Urinary bladder (tissue), 4 donors: ENCODE measurements around the gene ABRAXAS1. TPM values are rescaled to one million over a fixed set of nuclear protein-coding genes. Genes with fewer than 3 reads are reported as not detected.

Experiments used
- DNase-seq: peaks from one replicate; pipeline ENCODE4 v3.0.0-alpha.2; 2015; ENCODE audit errors: extremely low spot score
- H3K27ac ChIP-seq: one replicate; pipeline ENCODE4 v1.5.1; 2013; ENCODE audit warnings: low read depth, mild to moderate bottlenecking, moderate library complexity
- H3K36me3 ChIP-seq: one replicate; pipeline ENCODE4 v1.6.1; 2013; ENCODE audit warnings: mild to moderate bottlenecking, moderate library complexity; ENCODE audit not compliant: insufficient read depth
- H3K4me1 ChIP-seq: one replicate; pipeline ENCODE4 v1.6.1; 2013; ENCODE audit warnings: mild to moderate bottlenecking, moderate library complexity; ENCODE audit not compliant: insufficient read depth
- H3K4me3 ChIP-seq: one replicate; pipeline ENCODE4 v1.5.1; 2013; ENCODE audit warnings: low read depth, low read length
- WGBS: extraction: QIAGEN DNeasy Blood & Tissue Kit; methylation state at CpG from one replicate; pipeline ENCODE4 v1.1.7; 2013; 5-methylcytosine and 5-hydroxymethylcytosine counted together
- polyA plus RNA-seq: library from polyadenylated mRNA; stranded (reverse); fragments of 200-250 nt; gene quantifications from one replicate; pipeline ENCODE4 v1.2.3, GENCODE V29; 2013
- total RNA-seq: library from RNA; depleted of rRNA; stranded (reverse); fragments of >200 nt; gene quantifications from one replicate; pipeline ENCODE4 v1.2.3, GENCODE V29; 2014
- donor health status: healthy with polysubstance abuse.
- donor health status: healthy.

The ABRAXAS1 gene
- total and polyA plus RNA-seq, 2 donors, result 13.7 to 34.0 TPM

DNA sequence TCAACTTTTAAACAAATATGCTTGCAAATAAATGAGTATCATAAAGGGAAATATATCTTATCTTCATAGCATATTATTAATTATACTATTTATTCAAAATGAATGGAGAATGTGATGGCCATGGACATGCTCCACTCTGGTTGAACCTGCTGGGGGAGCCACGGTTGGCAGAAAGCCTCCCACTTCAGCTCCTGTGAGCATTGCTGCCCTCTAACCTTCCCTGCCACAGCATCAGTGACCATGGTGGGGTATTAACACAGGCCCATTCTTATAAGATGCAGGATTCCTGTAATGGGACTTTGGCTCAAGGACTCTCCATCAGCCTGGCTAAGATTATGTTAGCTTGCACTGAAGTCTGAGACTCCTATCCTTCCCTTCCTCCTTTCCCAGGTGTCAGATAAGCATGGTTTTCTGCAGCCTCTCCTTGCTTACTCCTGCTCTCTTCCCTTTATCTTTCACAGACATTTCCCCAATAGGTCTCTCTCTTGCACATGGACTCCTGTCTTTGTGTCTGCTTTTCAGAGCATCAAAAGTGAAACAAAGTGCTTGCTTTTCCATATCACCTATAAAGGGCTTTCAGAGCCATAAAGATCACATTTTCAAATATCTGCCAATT is 4.9 kb upstream of the ABRAXAS1 start:
- H3K4me3 ChIP-seq, result no peak overlapping the region
- WGBS, result 42% methylated on average over 1 of the region's 1 CpG
- no peak for DNase-seq
- H3K27ac ChIP-seq, result no peak overlapping the region
- no peaks in the 10 kb centered on the region for H3K36me3 ChIP-seq
- H3K4me1 ChIP-seq, result no peaks in the 10 kb centered on the region

DNA sequence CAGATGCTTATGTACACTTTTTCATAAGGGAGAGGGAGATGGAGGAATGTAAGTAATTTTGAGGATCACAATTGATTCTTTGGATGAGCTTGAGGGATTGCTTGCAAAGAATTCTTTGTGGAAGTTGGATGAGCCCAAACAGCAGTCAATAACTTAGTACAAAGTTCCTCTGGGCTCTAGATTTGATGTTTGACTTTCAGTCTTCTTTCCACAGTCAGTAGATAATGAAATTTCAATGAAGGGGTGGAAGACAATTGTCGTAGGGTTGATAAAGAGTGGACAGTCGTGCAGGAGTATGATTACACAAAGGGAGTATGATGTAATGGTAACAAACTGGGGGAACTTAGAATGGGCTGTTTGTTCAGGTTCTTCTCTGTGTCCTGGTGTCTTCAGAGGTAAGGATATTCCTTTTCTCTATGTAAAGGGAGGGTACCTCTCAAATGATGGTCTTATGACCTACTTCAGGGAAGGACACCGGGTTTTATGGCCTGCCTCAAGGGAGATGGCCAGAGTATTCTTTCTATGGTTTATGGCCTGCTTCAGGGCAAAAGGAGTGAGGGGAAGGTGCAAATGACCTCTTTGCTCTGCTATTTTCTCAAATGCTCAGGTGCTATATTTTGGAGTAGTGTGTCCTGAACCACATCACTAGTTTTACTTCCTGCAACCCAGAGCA is 1.7 kb upstream of the ABRAXAS1 start:
- H3K27ac ChIP-seq, result no peak overlapping the region
- DNase-seq, result no peak
- no peak overlapping the region for H3K4me3 ChIP-seq
- no peaks in the 10 kb centered on the region for H3K4me1 ChIP-seq
- WGBS, result 78% methylated on average over 3 of the region's 3 CpGs
- H3K36me3 ChIP-seq, result no peaks in the 10 kb centered on the region

DNA sequence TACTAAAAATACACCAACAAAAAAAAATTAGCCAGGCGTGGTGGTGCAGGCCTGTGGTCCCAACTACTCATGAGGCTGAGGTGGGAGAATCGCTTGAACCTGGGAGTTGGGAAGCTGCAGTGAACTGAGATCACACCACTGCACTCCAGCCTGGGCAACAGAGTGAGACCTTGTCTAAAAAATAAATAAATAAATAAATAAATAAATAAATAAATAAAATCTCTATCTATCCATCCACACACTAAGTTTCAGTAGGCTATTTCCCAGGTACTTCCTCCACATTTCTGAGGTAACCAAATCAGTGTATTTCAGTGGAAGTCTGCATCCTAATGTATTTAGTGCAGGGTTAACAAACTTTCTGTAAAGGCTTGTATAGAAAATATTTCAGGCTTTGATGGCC is 10.9 kb downstream of the ABRAXAS1 start:
- no peaks in the 10 kb centered on the region for H3K4me1 ChIP-seq
- DNase-seq, result no peak
- H3K4me3 ChIP-seq, result no peak overlapping the region
- H3K27ac ChIP-seq, result no peak overlapping the region
- WGBS, result 96% methylated on average over 2 of the region's 2 CpGs
- peaks cover 2% of the 10 kb centered on the region for H3K36me3 ChIP-seq

DNA sequence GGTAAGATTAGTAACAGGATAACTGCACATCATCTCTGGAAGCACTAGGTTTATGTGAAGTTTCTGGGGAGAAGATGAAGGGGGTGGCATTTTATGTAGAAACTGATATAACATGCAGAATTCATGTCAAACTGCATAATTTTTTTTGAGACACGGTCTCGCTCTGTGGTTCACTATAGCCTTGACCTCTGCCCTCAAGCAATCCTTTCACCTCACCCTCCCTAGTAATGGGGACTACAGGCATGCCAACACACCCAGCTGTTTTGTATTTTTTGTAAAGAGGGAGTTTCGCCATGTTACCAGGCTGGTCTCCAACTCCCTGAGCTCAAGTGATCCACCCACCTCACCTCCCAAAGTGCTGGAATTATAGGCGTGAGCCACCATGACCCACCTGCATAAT is 11.5 kb downstream of the ABRAXAS1 start:
- H3K36me3 ChIP-seq, result peaks cover 2% of the 10 kb centered on the region
- 83% methylated on average over 4 of the region's 4 CpGs for WGBS

DNA sequence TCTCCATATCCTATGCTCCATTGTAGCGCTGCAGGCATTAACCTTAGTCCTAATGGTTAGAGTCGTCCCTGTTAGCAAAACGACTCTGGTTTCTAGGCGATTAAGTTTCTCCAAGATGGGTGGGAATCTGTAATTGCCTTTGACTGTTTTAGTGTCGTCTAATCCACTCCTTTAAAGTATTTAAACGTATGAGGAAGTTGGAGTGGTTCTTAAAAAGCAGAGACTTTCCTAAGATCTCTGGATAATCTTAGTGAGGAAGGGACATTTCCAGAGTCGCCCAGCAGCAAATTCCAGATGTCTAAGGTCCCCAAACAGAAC is 28.8 kb downstream of the ABRAXAS1 start:
- peak overlapping the region; percentile 54 for H3K4me3 ChIP-seq
- no peak for DNase-seq
- WGBS, result 0% methylated on average over 7 of the region's 7 CpGs
- peak overlapping the region; percentile 76 for H3K27ac ChIP-seq
- H3K4me1 ChIP-seq, result no peaks in the 10 kb centered on the region
- H3K36me3 ChIP-seq, result no peaks in the 10 kb centered on the region

More for the DNA sequence above, 11.5 kb downstream of the ABRAXAS1 start:
- Histone ChIP-seq H3K4me3 (no peak overlapping the region), H3K27ac (peak overlapping the region; percentile 5), H3K4me1 (no peaks in the 10 kb centered on the region)
- DNase-seq, result no peak

DNA sequence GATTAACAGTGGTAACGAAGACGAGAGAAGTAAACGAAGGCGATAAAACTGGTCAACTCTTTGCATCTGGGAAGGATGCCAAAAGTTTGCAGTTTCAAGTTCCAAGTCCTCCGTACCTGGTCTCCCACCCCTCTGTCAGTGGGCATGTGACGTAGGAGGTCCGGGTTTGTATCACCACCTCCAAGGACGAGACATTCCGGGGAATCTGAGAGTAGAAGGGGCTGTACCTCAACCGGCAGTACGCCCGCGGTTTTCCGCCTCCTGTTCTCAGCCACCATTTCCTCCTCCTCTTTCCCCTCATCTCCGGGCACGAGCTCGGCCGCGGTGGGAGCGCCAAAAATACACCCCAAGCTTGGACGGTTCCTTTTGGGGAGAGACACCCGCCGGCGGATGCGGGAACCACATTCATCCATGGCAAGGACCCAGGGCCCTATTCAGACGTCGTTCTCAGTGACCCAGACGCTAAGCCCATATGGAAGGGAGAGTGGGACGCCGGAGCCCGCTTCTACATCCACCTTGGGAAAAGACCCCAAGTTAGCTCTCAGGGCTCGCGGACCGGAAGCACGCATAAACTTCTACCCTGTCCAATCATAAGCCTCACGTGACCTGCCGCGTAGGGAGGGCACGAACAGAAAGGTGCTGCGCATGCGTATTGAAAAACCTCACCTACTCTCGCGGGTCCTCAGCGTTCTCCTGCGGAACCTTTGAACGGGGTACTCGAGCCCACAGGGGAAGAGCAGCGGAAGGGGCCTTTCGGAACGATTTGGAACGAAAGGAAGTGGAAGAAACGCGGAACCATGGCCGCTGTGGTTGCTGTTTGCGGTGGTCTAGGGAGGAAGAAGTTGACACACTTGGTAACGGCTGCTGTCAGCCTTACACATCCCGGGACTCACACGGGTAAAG is 29.4 kb downstream of the ABRAXAS1 start, which contains the start of the genes HELQ and MRPS18C:
HELQ (minus strand) TSS at position 543 of the 903 bp plus-strand sequence; CDS start at position 413, 130 bp downstream.
MRPS18C (plus strand) TSS at position 778 of the 903 bp plus-strand sequence; CDS start at position 798, 20 bp downstream.
- Histone ChIP-seq H3K4me3 (peak within 1 kb of the TSS; percentile 54), H3K27ac (peak within 1 kb of the TSS; percentile 89), H3K36me3 (no peaks in the 10 kb centered on the region), H3K4me1 (no peaks in the 10 kb centered on the region)
- DNase-seq, result peak; percentile 99
- WGBS, result under 1% methylated on average over 58 of the region's 58 CpGs

DNA sequence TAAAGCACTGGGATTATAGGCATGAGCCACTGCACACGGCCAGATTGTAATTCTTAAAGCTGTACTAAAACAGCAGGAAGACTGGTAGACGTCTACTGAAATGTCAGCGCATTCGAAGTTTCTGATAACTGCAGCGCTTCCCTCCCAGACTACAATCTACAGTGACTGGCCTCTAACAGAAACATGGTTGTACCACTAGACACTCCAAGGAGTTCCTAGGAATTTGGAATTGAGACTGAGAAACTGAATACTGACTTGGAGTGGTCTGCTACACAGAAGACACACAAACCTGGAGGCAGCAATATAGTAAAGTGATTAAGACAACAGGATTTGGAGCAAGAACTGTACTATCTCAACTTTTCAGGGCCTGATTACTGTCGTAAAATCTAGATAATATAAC is 30.2 kb downstream of the ABRAXAS1 start:
- Histone ChIP-seq H3K36me3 (no peaks in the 10 kb centered on the region), H3K4me3 (peak overlapping the region; percentile 54), H3K4me1 (no peaks in the 10 kb centered on the region), H3K27ac (peak overlapping the region; percentile 89)
- WGBS, result 8% methylated on average over 6 of the region's 6 CpGs
- DNase-seq, result no peak

DNA sequence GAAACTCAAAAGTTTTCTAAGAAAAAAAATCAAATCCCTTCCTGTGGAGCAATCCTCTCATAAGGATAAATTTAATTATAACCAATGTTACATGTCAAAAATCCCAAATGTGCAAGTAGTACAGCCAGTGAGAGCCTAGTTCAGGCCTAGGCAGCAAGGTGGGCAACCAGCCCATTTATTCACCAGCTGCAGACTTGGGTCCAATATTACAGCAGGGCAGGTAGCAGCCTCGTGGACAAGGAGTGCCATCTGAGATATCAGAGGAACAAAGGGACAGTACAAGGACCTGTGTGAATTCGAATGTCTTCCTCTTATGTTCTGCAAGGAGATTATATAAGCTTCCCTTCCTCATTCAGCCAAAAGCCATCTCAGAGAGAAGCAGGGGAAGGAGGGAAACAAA is 35.9 kb downstream of the ABRAXAS1 start:
- no peak for DNase-seq
- no peak overlapping the region for H3K4me3 ChIP-seq
- 42% methylated on average over 2 of the region's 2 CpGs for WGBS
- no peaks in the 10 kb centered on the region for H3K36me3 ChIP-seq
- no peaks in the 10 kb centered on the region for H3K4me1 ChIP-seq
- H3K27ac ChIP-seq, result no peak overlapping the region

DNA sequence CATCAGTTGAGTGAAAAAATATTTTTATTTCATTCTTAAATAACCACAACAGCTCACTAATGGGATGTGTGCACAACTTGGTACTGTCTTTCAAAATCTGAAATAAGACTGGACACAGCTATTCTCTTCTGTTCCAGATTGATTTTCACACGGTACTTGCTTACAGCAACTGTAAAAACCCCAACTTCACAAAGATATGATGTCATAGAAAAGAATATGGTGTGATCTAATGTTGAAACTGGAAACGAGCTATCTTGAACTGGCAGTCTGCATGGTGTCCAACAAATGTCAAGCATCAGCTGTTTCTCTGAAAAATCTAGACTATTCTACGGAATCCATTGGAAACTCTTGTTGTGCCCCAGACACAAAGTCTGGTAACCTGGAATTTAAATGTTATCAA is 44.0 kb downstream of the ABRAXAS1 start:
- DNase-seq, result no peak
- peaks cover 4% of the 10 kb centered on the region for H3K36me3 ChIP-seq
- H3K27ac ChIP-seq, result no peak overlapping the region
- no peak overlapping the region for H3K4me3 ChIP-seq
- no peaks in the 10 kb centered on the region for H3K4me1 ChIP-seq
- 78% methylated on average over 3 of the region's 3 CpGs for WGBS

DNA sequence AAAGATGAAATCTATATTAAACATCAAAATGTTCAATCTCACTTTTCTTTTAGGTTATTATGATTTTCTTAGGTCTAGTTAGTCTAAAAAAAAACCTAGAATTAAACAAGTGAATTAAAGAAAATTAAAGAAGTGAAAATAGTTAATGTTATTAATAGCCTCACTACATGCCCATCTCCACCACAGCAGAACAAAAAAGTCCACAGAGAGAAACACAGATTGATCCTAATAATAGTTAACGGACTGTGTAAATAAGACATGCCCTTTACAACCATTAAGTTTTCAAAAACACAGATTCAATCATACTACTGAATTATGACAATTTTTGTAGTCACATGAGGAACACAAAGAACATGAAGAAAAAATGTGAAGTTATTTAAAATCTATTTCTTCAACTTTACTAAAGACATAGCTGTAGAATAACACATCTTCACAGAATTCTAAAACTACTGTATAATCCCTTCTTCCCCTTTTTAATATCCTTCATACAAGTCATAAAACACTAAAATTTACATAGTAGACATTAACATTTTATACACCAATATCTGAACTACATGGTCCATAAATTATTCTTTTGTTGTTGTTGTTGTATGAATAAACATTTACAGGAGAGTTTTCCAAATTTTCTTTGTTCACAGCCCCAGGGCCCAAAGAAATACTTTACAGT is 44.6 kb downstream of the ABRAXAS1 start:
- Histone ChIP-seq H3K4me1 (no peaks in the 10 kb centered on the region), H3K27ac (no peak overlapping the region), H3K4me3 (no peak overlapping the region), H3K36me3 (peaks cover 4% of the 10 kb centered on the region)
- DNase-seq, result no peak
- 84% methylated on average over 1 of the region's 1 CpG for WGBS

DNA sequence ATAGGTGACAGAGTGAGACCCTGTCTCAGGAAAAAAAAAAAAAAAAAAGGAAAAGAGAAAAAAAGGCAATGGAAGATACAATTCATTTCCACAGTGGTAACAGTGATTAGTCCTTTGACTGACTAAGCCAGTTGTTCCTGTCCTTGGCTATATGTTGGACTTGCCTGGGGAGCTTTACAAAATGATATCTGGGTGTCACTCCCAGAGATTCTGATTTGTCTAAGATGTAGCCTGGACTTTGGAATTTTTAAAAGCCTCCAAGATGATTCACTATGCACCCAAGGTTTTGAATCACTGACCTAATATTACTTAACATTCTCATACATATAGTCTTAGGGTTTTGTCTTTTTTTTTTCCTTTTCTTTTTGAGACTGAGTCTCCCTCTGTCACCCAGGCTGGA is 46.2 kb downstream of the ABRAXAS1 start:
- peaks cover 4% of the 10 kb centered on the region for H3K36me3 ChIP-seq
- H3K4me3 ChIP-seq, result no peak overlapping the region
- DNase-seq, result no peak
- no peaks in the 10 kb centered on the region for H3K4me1 ChIP-seq
- H3K27ac ChIP-seq, result no peak overlapping the region

DNA sequence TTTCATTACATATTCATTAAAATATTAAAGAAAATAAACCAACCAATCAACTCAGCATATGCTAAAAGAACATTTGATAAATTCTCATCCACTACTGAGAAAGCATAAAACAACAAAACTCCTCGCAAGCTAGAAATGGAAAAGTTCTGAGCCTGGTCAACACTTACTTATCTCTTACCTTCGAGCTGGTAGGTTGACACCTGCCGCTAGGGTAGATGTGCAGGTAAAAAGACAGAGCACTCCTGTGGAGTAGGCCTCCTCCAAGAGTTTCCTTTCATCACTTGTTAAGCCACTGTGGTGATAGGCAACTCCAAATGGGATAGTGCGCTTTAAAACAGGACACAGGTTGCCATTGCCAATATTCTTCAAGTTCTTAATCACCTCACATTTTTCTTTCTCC is 48.2 kb downstream of the ABRAXAS1 start:
- H3K27ac ChIP-seq, result no peak overlapping the region
- peaks cover 3% of the 10 kb centered on the region for H3K36me3 ChIP-seq
- DNase-seq, result no peak
- H3K4me1 ChIP-seq, result no peaks in the 10 kb centered on the region
- no peak overlapping the region for H3K4me3 ChIP-seq
- WGBS, result 94% methylated on average over 4 of the region's 4 CpGs

DNA sequence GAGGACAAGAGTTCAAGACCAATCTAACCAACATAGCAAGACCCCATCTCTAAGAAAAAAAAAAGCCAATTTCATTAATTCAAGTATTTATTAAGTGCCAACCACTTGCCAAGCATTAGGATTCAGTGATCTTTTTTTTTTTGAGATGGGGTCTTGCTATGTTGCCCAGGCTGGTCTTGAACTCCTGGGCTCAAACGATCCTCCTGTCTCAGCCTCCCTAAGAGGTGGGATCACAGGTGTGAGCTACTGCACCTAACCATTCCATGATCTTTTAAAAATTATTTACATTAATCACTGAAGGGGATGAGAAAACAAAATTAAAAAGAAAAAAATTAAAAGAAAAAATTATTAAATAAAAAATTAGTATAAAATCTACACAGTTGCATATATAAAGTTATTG is 53.7 kb downstream of the ABRAXAS1 start:
- 95% methylated on average over 1 of the region's 1 CpG for WGBS
- DNase-seq, result no peak
- no peak overlapping the region for H3K4me3 ChIP-seq
- no peak overlapping the region for H3K27ac ChIP-seq
- H3K4me1 ChIP-seq, result no peaks in the 10 kb centered on the region
- peaks cover 1% of the 10 kb centered on the region for H3K36me3 ChIP-seq
